Nephron progenitor cell (in vitro differentiated cells): ENCODE measurements around the gene PTPRA.

Experiments used
- DNase-seq: peaks from one replicate; pipeline ENCODE4 v3.0.0; 2021
- H3K27ac Mint-ChIP-seq: 2 replicates; pipeline ENCODE4 v1.8.0; 2021; ENCODE audit warnings: mild to moderate bottlenecking, moderate library complexity, mixed read lengths
- H3K27me3 Mint-ChIP-seq: 2 replicates; pipeline ENCODE4 v1.8.0; 2021; ENCODE audit warnings: mild to moderate bottlenecking, low read depth, mixed read lengths; ENCODE audit not compliant: poor library complexity
- H3K36me3 Mint-ChIP-seq: 2 replicates; pipeline ENCODE4 v1.8.0; 2021; ENCODE audit warnings: low read depth, mixed read lengths
- H3K4me1 Mint-ChIP-seq: 2 replicates; pipeline ENCODE4 v1.8.0; 2021; ENCODE audit warnings: mixed read lengths
- H3K4me3 Mint-ChIP-seq: 2 replicates; pipeline ENCODE4 v1.8.0; 2021; ENCODE audit warnings: mild to moderate bottlenecking, moderate library complexity, mixed read lengths
- H3K9me3 Mint-ChIP-seq: 2 replicates; pipeline ENCODE4 v1.8.0; 2021; ENCODE audit warnings: mild to moderate bottlenecking, moderate library complexity, mixed read lengths
- CTCF ChIP-seq: fragments of 200-600 bp; sonication (generic); IDR thresholded peaks from 2 replicates; pipeline ENCODE4 v1.5.0; 2021; ENCODE audit warnings: antibody characterized with exemption

PTPRA gene

GRCh38 chr20:2838847-2839671 is 34.2 kb upstream of the PTPRA start:
- H3K4me3 Mint-ChIP-seq, result peak overlapping the region; percentile 83

GRCh38 chr20:2839732-2840137 is 33.5 kb upstream of the PTPRA start:
- Mint-ChIP-seq H3K27me3 (peaks cover 6% of the 10 kb centered on the region), H3K4me1 (peaks cover 14% of the 10 kb centered on the region), H3K4me3 (peak overlapping the region; percentile 83), H3K27ac (no peak overlapping the region), H3K36me3 (peaks cover 37% of the 10 kb centered on the region), H3K9me3 (no peaks in the 10 kb centered on the region)
- no peak for DNase-seq
- TF ChIP-seq CTCF, result no peak

More at GRCh38 chr20:2838847-2839671, 34.2 kb upstream of the PTPRA start:
- DNase-seq, result no peak
- Mint-ChIP-seq H3K4me1 (peaks cover 14% of the 10 kb centered on the region), H3K36me3 (peaks cover 44% of the 10 kb centered on the region), H3K27me3 (peaks cover 6% of the 10 kb centered on the region), H3K27ac (peak overlapping the region; percentile 6), H3K9me3 (no peaks in the 10 kb centered on the region)
- TF ChIP-seq CTCF, result no peak

- Mint-ChIP-seq H3K4me1 (peaks cover 14% of the 10 kb centered on the region), H3K27ac (no peak within 1 kb of the TSS), H3K36me3 (peaks cover 31% of the 10 kb centered on the region), H3K4me3 (peak within 1 kb of the TSS; percentile 91), H3K27me3 (peaks cover 6% of the 10 kb centered on the region), H3K9me3 (no peaks in the 10 kb centered on the region)
- TF ChIP-seq CTCF, result no peak
- peak; percentile 84 for DNase-seq
These were observed 32.9 kb upstream of the PTPRA start, which contains the start of the genes PCED1A and VPS16 for GRCh38 chr20:2840138-2840966. Gene PCED1A, minus strand, starts transcription at chr20:2840655. Its CDS starts 743 bp downstream, at chr20:2839912. Gene VPS16, plus strand, starts transcription at chr20:2840745. Its CDS starts 30 bp downstream, at chr20:2840775.

- peak; percentile 69 for DNase-seq
These were observed 32.2 kb upstream of the PTPRA start for GRCh38 chr20:2840967-2841531.

GRCh38 chr20:2845607-2846006 is 27.7 kb upstream of the PTPRA start:
- H3K4me3 Mint-ChIP-seq, result no peak overlapping the region
- H3K36me3 Mint-ChIP-seq, result peaks cover 4% of the 10 kb centered on the region
- H3K27ac Mint-ChIP-seq, result no peak overlapping the region
- no peak for TF ChIP-seq CTCF
- DNase-seq, result no peak
- peaks cover 7% of the 10 kb centered on the region for H3K27me3 Mint-ChIP-seq
- no peaks in the 10 kb centered on the region for H3K9me3 Mint-ChIP-seq
- H3K4me1 Mint-ChIP-seq, result peaks cover 6% of the 10 kb centered on the region

More at GRCh38 chr20:2840967-2841531, 32.2 kb upstream of the PTPRA start:
- peaks cover 26% of the 10 kb centered on the region for H3K36me3 Mint-ChIP-seq
- no peaks in the 10 kb centered on the region for H3K9me3 Mint-ChIP-seq
- H3K27ac Mint-ChIP-seq, result no peak overlapping the region
- no peak for TF ChIP-seq CTCF
- peak overlapping the region; percentile 91 for H3K4me3 Mint-ChIP-seq
- H3K4me1 Mint-ChIP-seq, result peaks cover 14% of the 10 kb centered on the region
- peaks cover 6% of the 10 kb centered on the region for H3K27me3 Mint-ChIP-seq
